Measurements from ENCODE around the gene CSF1R. TPM values are rescaled to one million over a fixed set of nuclear protein-coding genes. Genes with fewer than 3 reads are reported as not detected.

CSF1R gene
- total RNA-seq, 1 experiment from 2014 or later, result not detected

DNA sequence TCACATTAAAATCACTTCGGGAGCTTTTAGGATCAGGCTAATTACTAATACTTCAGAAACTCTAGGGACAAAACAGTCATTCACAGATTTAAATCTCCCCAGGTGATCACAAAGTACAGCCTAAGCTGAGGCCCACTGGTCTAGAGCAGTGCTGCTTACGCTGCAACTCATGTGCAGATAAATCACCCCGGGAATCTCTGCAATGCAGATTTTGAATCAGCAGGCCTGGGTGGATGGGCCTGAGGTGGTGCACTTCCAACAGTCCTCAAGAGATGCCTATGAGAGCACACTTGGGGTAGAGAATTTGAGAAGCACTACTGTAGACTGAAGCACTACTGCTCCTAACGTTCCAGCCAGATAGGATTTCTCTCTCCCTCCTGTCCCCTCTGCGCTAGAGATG is 28.4 kb downstream of the CSF1R start:
- H3K36me3 ChIP-seq (ENCODE audit: insufficient read depth, low read length, poor library complexity, severe bottlenecking), result peaks cover 20% of the 10 kb centered on the region
- no peaks in the 10 kb centered on the region for H3K9me3 ChIP-seq (ENCODE audit: low read depth, low read length, poor library complexity, severe bottlenecking)
- no peaks in the 10 kb centered on the region for H3K4me1 ChIP-seq (ENCODE audit: insufficient read depth, low read length, poor library complexity, severe bottlenecking)
- H3K27me3 ChIP-seq (replicated peaks; ENCODE audit: insufficient read depth, low read depth, low read length, poor library complexity), result no peaks in the 10 kb centered on the region
- TF ChIP-seq, protein P1, sequence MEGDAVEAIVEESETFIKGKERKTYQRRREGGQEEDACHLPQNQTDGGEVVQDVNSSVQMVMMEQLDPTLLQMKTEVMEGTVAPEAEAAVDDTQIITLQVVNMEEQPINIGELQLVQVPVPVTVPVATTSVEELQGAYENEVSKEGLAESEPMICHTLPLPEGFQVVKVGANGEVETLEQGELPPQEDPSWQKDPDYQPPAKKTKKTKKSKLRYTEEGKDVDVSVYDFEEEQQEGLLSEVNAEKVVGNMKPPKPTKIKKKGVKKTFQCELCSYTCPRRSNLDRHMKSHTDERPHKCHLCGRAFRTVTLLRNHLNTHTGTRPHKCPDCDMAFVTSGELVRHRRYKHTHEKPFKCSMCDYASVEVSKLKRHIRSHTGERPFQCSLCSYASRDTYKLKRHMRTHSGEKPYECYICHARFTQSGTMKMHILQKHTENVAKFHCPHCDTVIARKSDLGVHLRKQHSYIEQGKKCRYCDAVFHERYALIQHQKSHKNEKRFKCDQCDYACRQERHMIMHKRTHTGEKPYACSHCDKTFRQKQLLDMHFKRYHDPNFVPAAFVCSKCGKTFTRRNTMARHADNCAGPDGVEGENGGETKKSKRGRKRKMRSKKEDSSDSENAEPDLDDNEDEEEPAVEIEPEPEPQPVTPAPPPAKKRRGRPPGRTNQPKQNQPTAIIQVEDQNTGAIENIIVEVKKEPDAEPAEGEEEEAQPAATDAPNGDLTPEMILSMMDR (conservative IDR thresholded peaks at IDR 0.05; ENCODE audit: low read depth, low read length), result no peak
- no peak for TF ChIP-seq EZH2 (IDR thresholded peaks at IDR 0.05; ENCODE audit: borderline replicate concordance, low read depth, low read length, poor library complexity, severe bottlenecking)
- ChIA-PET POLR2A (ENCODE audit: low non-redundant PET) (no interaction called here), CTCF (no interaction called here)
- no TSS peak for BruUV-seq (replicated peaks)
- DNase-seq (ENCODE audit: low spot score), result no peak
- no peak overlapping the region for H3K27ac ChIP-seq (ENCODE audit: low read depth, low read length, poor library complexity, severe bottlenecking)
- H3K4me3 ChIP-seq (ENCODE audit: low read depth, low read length, poor library complexity, severe bottlenecking), result no peak overlapping the region
- intact Hi-C loops (cut with micrococcal nuclease; ENCODE audit: unreplicated experiment), result no loop called here

DNA sequence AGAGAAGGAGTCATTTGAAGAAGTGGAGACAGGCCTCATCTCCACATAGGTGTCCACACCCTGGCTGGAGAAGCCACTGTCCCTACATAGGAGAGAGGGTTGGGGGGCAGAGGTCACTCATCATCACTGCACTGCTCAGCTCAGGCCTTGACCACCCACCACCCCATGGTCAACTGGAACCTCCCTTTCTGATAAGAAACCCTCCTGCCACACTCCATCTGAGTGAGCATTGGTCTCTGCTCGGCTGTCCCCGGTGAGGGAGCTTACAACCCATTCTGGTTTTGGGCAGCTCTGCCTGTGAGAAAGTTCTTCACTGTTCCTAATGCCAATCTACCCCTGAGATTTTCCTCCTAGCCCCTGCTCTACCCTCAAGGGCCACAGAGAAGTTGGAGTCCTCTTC is 28.8 kb downstream of the CSF1R start:
- BruUV-seq (replicated peaks), result no TSS peak
- H3K4me1 ChIP-seq (ENCODE audit: insufficient read depth, low read length, poor library complexity, severe bottlenecking), result no peaks in the 10 kb centered on the region
- no peak overlapping the region for H3K27ac ChIP-seq (ENCODE audit: low read depth, low read length, poor library complexity, severe bottlenecking)
- CTCF ChIA-PET, result no interaction called here
- no peak overlapping the region for H3K4me3 ChIP-seq (ENCODE audit: low read depth, low read length, poor library complexity, severe bottlenecking)
- peaks cover 25% of the 10 kb centered on the region for H3K36me3 ChIP-seq (ENCODE audit: insufficient read depth, low read length, poor library complexity, severe bottlenecking)
- POLR2A ChIA-PET (ENCODE audit: low non-redundant PET), result no interaction called here
- no peak for TF ChIP-seq EZH2 (IDR thresholded peaks at IDR 0.05; ENCODE audit: borderline replicate concordance, low read depth, low read length, poor library complexity, severe bottlenecking)
- TF ChIP-seq, protein P1 (conservative IDR thresholded peaks at IDR 0.05; ENCODE audit: low read depth, low read length), result no peak
- DNase-seq (ENCODE audit: low spot score), result no peak
- H3K27me3 ChIP-seq (replicated peaks; ENCODE audit: insufficient read depth, low read depth, low read length, poor library complexity), result no peaks in the 10 kb centered on the region
- intact Hi-C loops (cut with micrococcal nuclease; ENCODE audit: unreplicated experiment), result no loop called here
- no peaks in the 10 kb centered on the region for H3K9me3 ChIP-seq (ENCODE audit: low read depth, low read length, poor library complexity, severe bottlenecking)

DNA sequence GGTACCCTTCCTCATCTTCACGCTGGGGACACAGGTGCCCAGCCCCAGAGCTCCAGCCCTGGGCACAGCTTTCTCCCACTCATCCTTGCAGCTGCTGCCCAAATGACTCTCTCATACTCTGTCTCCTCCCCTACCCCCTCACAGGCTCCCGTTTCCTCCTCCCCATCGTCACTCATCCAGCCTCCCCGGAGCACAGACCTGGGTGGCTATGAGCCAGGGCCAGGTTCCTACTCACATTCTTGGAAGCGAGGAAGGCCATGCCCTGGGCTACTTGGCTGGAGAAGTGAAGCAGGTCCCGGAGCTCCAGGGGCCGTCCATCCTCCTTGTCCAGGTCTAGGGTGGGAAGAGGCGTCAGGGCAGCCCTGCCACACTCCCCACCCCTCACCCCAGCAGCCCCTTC is 29.3 kb downstream of the CSF1R start:
- ChIA-PET POLR2A (ENCODE audit: low non-redundant PET) (no interaction called here), CTCF (no interaction called here)
- Histone ChIP-seq H3K4me1 (ENCODE audit: insufficient read depth, low read length, poor library complexity, severe bottlenecking) (no peaks in the 10 kb centered on the region), H3K36me3 (ENCODE audit: insufficient read depth, low read length, poor library complexity, severe bottlenecking) (peaks cover 30% of the 10 kb centered on the region), H3K27ac (ENCODE audit: low read depth, low read length, poor library complexity, severe bottlenecking) (no peak overlapping the region), H3K27me3 (replicated peaks; ENCODE audit: insufficient read depth, low read depth, low read length, poor library complexity) (no peaks in the 10 kb centered on the region), H3K9me3 (ENCODE audit: low read depth, low read length, poor library complexity, severe bottlenecking) (no peaks in the 10 kb centered on the region), H3K4me3 (ENCODE audit: low read depth, low read length, poor library complexity, severe bottlenecking) (no peak overlapping the region)
- TF ChIP-seq, protein P1 (conservative IDR thresholded peaks at IDR 0.05; ENCODE audit: low read depth, low read length), result no peak
- no peak for TF ChIP-seq EZH2 (IDR thresholded peaks at IDR 0.05; ENCODE audit: borderline replicate concordance, low read depth, low read length, poor library complexity, severe bottlenecking)
- intact Hi-C loops (cut with micrococcal nuclease; ENCODE audit: unreplicated experiment), result no loop called here
- BruUV-seq (replicated peaks), result no TSS peak
- no peak for DNase-seq (ENCODE audit: low spot score)
